ENCODE data around the gene SLC4A8. TPM values are rescaled to one million over a fixed set of nuclear protein-coding genes. Genes with fewer than 3 reads are reported as not detected.

The SLC4A8 gene
- total RNA-seq, 1 experiment from 2014 or later, result 26.3 TPM

DNA sequence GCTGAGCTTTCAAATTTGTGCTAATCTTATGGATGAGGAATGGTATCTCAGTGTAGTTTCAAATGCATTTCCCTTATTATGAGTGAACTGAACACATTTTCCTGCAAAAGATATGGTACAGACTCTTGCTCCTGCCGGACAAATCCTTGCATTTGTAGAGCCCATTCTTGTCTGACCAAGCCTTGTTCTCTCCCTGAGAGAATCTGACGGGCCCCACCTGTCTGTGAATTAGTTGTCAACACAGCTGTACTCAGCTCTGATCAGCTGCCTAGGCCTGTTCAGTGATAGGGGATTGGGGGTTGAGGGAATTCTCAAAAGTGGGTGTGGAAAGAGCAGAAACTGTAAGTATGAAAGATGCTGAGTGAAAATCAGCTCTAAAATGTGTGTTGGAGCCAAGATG lies 123.6 kb downstream of the SLC4A8 start:
- WGBS (ENCODE audit: extremely low coverage, insufficient read length, low lambda C conversion rate), result no CpG with 5 or more reads among the region's 2 CpGs

More for the DNA sequence above, 123.6 kb downstream of the SLC4A8 start:
- Histone ChIP-seq H3K4ac (ENCODE audit: low read depth, low read length) (no peak overlapping the region), H3K79me1 (ENCODE audit: insufficient read depth, low read depth, low read length, poor library complexity, severe bottlenecking) (no peaks in the 10 kb centered on the region), H4K91ac (ENCODE audit: insufficient read length, low read depth, low read length) (no peak overlapping the region), H4K8ac (replicated peaks; ENCODE audit: insufficient read length, low read depth, low read length) (no peak overlapping the region), H3K9me3 (ENCODE audit: control insufficient read depth, low read depth, low read length) (no peaks in the 10 kb centered on the region), H2AK5ac (ENCODE audit: insufficient read length, low read length) (no peak overlapping the region), H3K56ac (ENCODE audit: insufficient read length, low read depth, low read length) (no peak overlapping the region), H3K14ac (ENCODE audit: insufficient read depth, low read length) (no peak overlapping the region), H3K18ac (ENCODE audit: insufficient read length, low read depth, low read length) (no peak overlapping the region), H3K4me2 (ENCODE audit: insufficient read depth, insufficient read length, low read length) (no peak overlapping the region), H3K27ac (ENCODE audit: insufficient read length, low read depth, low read length) (no peak overlapping the region), H3K79me2 (ENCODE audit: insufficient read depth, low read length) (no peaks in the 10 kb centered on the region), H2BK20ac (ENCODE audit: low read depth, low read length, poor library complexity, severe bottlenecking) (no peak overlapping the region), H3K4me1 (ENCODE audit: insufficient read depth, low read length) (peaks cover 2% of the 10 kb centered on the region; the same call in 1 of the 2 replicates), H3K9ac (ENCODE audit: extremely low read depth, insufficient read length, low read length) (no peak overlapping the region), H2BK120ac (ENCODE audit: low read depth, low read length, poor library complexity, severe bottlenecking) (no peak overlapping the region), H3K23ac (ENCODE audit: insufficient read length, low read depth, low read length) (no peak overlapping the region), H4K5ac (ENCODE audit: insufficient read length, low read depth, low read length) (no peak overlapping the region), H2BK12ac (ENCODE audit: insufficient read length, low read depth, low read length) (no peak overlapping the region), H3K23me2 (ENCODE audit: insufficient read length, low read depth, low read length, poor library complexity, severe bottlenecking) (no peaks in the 10 kb centered on the region), H2BK5ac (ENCODE audit: insufficient read length, low read length) (no peak overlapping the region), H2BK15ac (ENCODE audit: low read depth, low read length) (no peak overlapping the region), H2AFZ (ENCODE audit: low read length) (no peak overlapping the region), H4K20me1 (ENCODE audit: control insufficient read depth, insufficient read depth, insufficient read length) (no peaks in the 10 kb centered on the region), H3K27me3 (ENCODE audit: insufficient read depth, low read length) (no peaks in the 10 kb centered on the region), H3T11ph (ENCODE audit: low read length) (no peak overlapping the region)
- DNase-seq, result no peak
- Mint-ChIP-seq H3K4me1 (peaks cover 36 to 44% of the 10 kb centered on the region in 2 experiments), H3K27me3 (ENCODE audit: low read depth) (no peaks in the 10 kb centered on the region; the same call in 1 of the 2 replicates), H3K4me3 (no peak overlapping the region), H3K27ac (no peak overlapping the region), H3K9me3 (no peaks in the 10 kb centered on the region; a peak in 1 of 5 replicates), H3K36me3 (ENCODE audit: insufficient read depth in 1 of 3, low read depth in 3 of 3) (no peaks in the 10 kb centered on the region)
- TF ChIP-seq, protein P1, sequence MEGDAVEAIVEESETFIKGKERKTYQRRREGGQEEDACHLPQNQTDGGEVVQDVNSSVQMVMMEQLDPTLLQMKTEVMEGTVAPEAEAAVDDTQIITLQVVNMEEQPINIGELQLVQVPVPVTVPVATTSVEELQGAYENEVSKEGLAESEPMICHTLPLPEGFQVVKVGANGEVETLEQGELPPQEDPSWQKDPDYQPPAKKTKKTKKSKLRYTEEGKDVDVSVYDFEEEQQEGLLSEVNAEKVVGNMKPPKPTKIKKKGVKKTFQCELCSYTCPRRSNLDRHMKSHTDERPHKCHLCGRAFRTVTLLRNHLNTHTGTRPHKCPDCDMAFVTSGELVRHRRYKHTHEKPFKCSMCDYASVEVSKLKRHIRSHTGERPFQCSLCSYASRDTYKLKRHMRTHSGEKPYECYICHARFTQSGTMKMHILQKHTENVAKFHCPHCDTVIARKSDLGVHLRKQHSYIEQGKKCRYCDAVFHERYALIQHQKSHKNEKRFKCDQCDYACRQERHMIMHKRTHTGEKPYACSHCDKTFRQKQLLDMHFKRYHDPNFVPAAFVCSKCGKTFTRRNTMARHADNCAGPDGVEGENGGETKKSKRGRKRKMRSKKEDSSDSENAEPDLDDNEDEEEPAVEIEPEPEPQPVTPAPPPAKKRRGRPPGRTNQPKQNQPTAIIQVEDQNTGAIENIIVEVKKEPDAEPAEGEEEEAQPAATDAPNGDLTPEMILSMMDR (conservative IDR thresholded peaks at IDR 0.05), result no peak

Data from H9 (cell line).